GM23338 (cell line): ENCODE measurements around the gene SCIMP. TPM values are rescaled to one million over a fixed set of nuclear protein-coding genes. Genes with fewer than 3 reads are reported as not detected.

Experiments used
- ATAC-seq: fragments of 200-7000 bp; cut with Tn5 transposase; 3 replicates; pipeline ENCODE4 v1.9.1; 2020
- DNase-seq: peaks from one replicate; pipeline ENCODE4 v3.0.0-alpha.2; 2015; ENCODE audit warnings: low spot score
- H2AFZ ChIP-seq: fragments of 200-600 bp; sonication (generic); 2 replicates; pipeline ENCODE4 v1.8.0; 2016; ENCODE audit warnings: antibody characterized with exemption, mild to moderate bottlenecking, moderate library complexity
- H3F3A ChIP-seq: fragments of 200-600 bp; sonication (generic); replicated peaks from 2 replicates; pipeline ENCODE4 v1.8.0; 2017; ENCODE audit warnings: antibody characterized with exemption, mixed run types, low read depth
- H3K27ac ChIP-seq: fragments of 200-600 bp; sonication (generic); 2 replicates; pipeline ENCODE4 v1.6.1; 2016; ENCODE audit warnings: low read depth
- H3K27me3 ChIP-seq: fragments of 200-600 bp; sonication (generic); 2 replicates; pipeline ENCODE4 v1.8.0; 2016; ENCODE audit warnings: mild to moderate bottlenecking, mixed run types, moderate library complexity; ENCODE audit not compliant: insufficient read depth
- H3K36me3 ChIP-seq: fragments of 200-600 bp; sonication (generic); 2 replicates; pipeline ENCODE4 v1.8.0; 2016; ENCODE audit warnings: mild to moderate bottlenecking; ENCODE audit not compliant: insufficient read depth
- H3K4me1 ChIP-seq: fragments of 200-600 bp; sonication (generic); 2 replicates; pipeline ENCODE4 v1.8.0; 2016; ENCODE audit warnings: mild to moderate bottlenecking, moderate library complexity; ENCODE audit not compliant: insufficient read depth
- H3K4me2 ChIP-seq: fragments of 200-600 bp; sonication (generic); 2 replicates; pipeline ENCODE4 v1.7.1; 2017; ENCODE audit warnings: mixed run types
- H3K4me3 ChIP-seq: fragments of 200-600 bp; sonication (generic); 2 replicates; pipeline ENCODE4 v1.6.1; 2016; ENCODE audit warnings: mixed run types
- H3K79me2 ChIP-seq: fragments of 200-600 bp; sonication (generic); replicated peaks from 2 replicates; pipeline ENCODE4 v1.8.0; 2017; ENCODE audit warnings: mild to moderate bottlenecking; ENCODE audit not compliant: insufficient read depth
- H3K9me2 ChIP-seq: fragments of 200-600 bp; sonication (generic); 2 replicates; pipeline ENCODE4 v1.8.0; 2017; ENCODE audit not compliant: insufficient read depth
- H4K20me1 ChIP-seq: fragments of 200-600 bp; sonication (generic); replicated peaks from 2 replicates; pipeline ENCODE4 v1.8.0; 2017; ENCODE audit warnings: mild to moderate bottlenecking; ENCODE audit not compliant: insufficient read depth
- H3K27ac Mint-ChIP-seq: 2 replicates; pipeline ENCODE4 v1.8.0; 2020; ENCODE audit warnings: inconsistent platforms, mild to moderate bottlenecking, moderate library complexity, mixed read lengths
- H3K27me3 Mint-ChIP-seq: 3 replicates; pipeline ENCODE4 v1.8.0; 2022; ENCODE audit warnings: low read depth, mild to moderate bottlenecking, moderate library complexity, mixed read lengths, inconsistent platforms; ENCODE audit not compliant: insufficient read depth, poor library complexity
- H3K36me3 Mint-ChIP-seq: 3 replicates; pipeline ENCODE4 v1.8.0; 2021; ENCODE audit warnings: low read depth, mild to moderate bottlenecking, inconsistent platforms, moderate library complexity, mixed read lengths
- H3K4me1 Mint-ChIP-seq: 3 replicates; pipeline ENCODE4 v1.8.0; 2020; ENCODE audit warnings: mild to moderate bottlenecking, inconsistent platforms, mixed read lengths
- H3K4me3 Mint-ChIP-seq: 3 replicates; pipeline ENCODE4 v1.8.0; 2021; ENCODE audit warnings: moderate library complexity, mild to moderate bottlenecking, inconsistent platforms, mixed read lengths
- H3K9me3 Mint-ChIP-seq: 3 replicates; pipeline ENCODE4 v1.8.0; 2020; ENCODE audit warnings: moderate library complexity, mild to moderate bottlenecking, inconsistent platforms, mixed read lengths
- CREB1 ChIP-seq: fragments of 250-450 bp; sonication (Bioruptor Pico); IDR thresholded peaks from 2 replicates; pipeline ENCODE4 v1.5.0; 2020; ENCODE audit warnings: low read depth, mild to moderate bottlenecking, moderate library complexity
- CTCF ChIP-seq, 2 experiments: fragments of 200-600 bp in 1 of 2; sonication (generic) in 1 of 2; conservative IDR thresholded peaks; 2 replicates each; pipeline versions ENCODE4 v1.5.1 to v1.6.1; 2016 to 2017; ENCODE audit warnings: antibody characterized with exemption in 2 of 2, low read depth in 2 of 2, mild to moderate bottlenecking in 2 of 2, moderate library complexity in 1 of 2
- ETS1 ChIP-seq: IDR thresholded peaks from 2 replicates; pipeline ENCODE4 v1.6.1; 2016; ENCODE audit warnings: antibody characterized with exemption
- EZH2 ChIP-seq: fragments of 200-600 bp; sonication (generic); IDR thresholded peaks from one replicate; pipeline ENCODE4 v1.8.0; 2017; ENCODE audit warnings: antibody characterized with exemption, mild to moderate bottlenecking, low read depth; ENCODE audit not compliant: unreplicated experiment
- EZH2phosphoT487 ChIP-seq: fragments of 200-600 bp; sonication (generic); IDR thresholded peaks from one replicate; pipeline ENCODE4 v1.8.1; 2018; ENCODE audit warnings: antibody characterized with exemption; ENCODE audit not compliant: unreplicated experiment
- JUNB ChIP-seq: IDR thresholded peaks from one replicate; pipeline ENCODE4 v1.6.1; 2016; ENCODE audit warnings: antibody characterized with exemption; ENCODE audit not compliant: unreplicated experiment
- NANOG ChIP-seq: IDR thresholded peaks from 2 replicates; pipeline ENCODE4 v1.6.1; 2016; ENCODE audit warnings: antibody characterized with exemption, borderline replicate concordance
- POLR2AphosphoS5 ChIP-seq: IDR thresholded peaks from 2 replicates; pipeline ENCODE4 v1.6.1; 2016; ENCODE audit warnings: antibody characterized with exemption, low read depth
- REST ChIP-seq: IDR thresholded peaks from one replicate; pipeline ENCODE4 v1.6.1; 2018; ENCODE audit warnings: antibody characterized with exemption; ENCODE audit not compliant: unreplicated experiment
- STAT1 ChIP-seq: IDR thresholded peaks from one replicate; pipeline ENCODE4 v1.6.1; 2016; ENCODE audit warnings: antibody characterized with exemption; ENCODE audit not compliant: unreplicated experiment
- ZNF114 ChIP-seq: fragments of 250-450 bp; sonication (Bioruptor Pico); IDR thresholded peaks from 2 replicates; pipeline ENCODE4 v1.5.0; 2020; ENCODE audit warnings: mild to moderate bottlenecking, moderate library complexity
- ZNF331 ChIP-seq: fragments of 250-450 bp; sonication (Bioruptor Pico); IDR thresholded peaks from 2 replicates; pipeline ENCODE4 v1.5.0; 2020; ENCODE audit warnings: low read depth, mild to moderate bottlenecking, moderate library complexity
- ZNF462 ChIP-seq: fragments of 250-450 bp; sonication (Bioruptor Pico); IDR thresholded peaks from 2 replicates; pipeline ENCODE4 v1.5.0; 2020; ENCODE audit warnings: mild to moderate bottlenecking, moderate library complexity
- polyA plus RNA-seq: library from polyadenylated mRNA; unstranded; fragments of >200 nt; fragmentation: Nextera tagmentation; extraction: Ambion mirVana; gene quantifications from 2 replicates; pipeline ENCODE4 v1.2.1, GENCODE V29; 2016
- total RNA-seq: library from RNA; depleted of rRNA; stranded (reverse); fragments of >200 nt; shearing (Covaris generic); gene quantifications from 2 replicates; pipeline ENCODE4 v1.2.3, GENCODE V29; 2014

Gene SCIMP
- total and polyA plus RNA-seq, 2 experiments from 2014 or later: 0.36 TPM; not detected in 1

- no peak overlapping the region for H3K27ac ChIP-seq
- no peaks in the 10 kb centered on the region for H3K79me2 ChIP-seq
- Mint-ChIP-seq H3K36me3 (no peaks in the 10 kb centered on the region), H3K27ac (no peak overlapping the region), H3K9me3 (no peaks in the 10 kb centered on the region), H3K4me3 (no peak overlapping the region), H3K4me1 (peaks cover 11% of the 10 kb centered on the region), H3K27me3 (peaks cover 8% of the 10 kb centered on the region)
- no peaks in the 10 kb centered on the region for H4K20me1 ChIP-seq
- peaks cover 4% of the 10 kb centered on the region; the same call in 1 of the 2 replicates for H3K4me1 ChIP-seq
- DNase-seq: no peak
- no peaks in the 10 kb centered on the region for H3K9me2 ChIP-seq
- no peak overlapping the region for H3K4me3 ChIP-seq
- H3F3A ChIP-seq: no peaks in the 10 kb centered on the region
- no peak overlapping the region for H3K4me2 ChIP-seq
- ATAC-seq: no peak
- peak overlapping the region; percentile 92 for H2AFZ ChIP-seq
- H3K36me3 ChIP-seq: no peaks in the 10 kb centered on the region
- TF ChIP-seq EZH2phosphoT487 (no peak), NANOG (no peak), ZNF331 (CRISPR knock-in tag) (no peak), ZNF462 (CRISPR knock-in tag) (no peak), ETS1 (no peak), CTCF (conservative IDR thresholded peaks at IDR 0.05; ENCODE audit: low read depth in 2 of 2) (no peak), EZH2 (no peak), ZNF114 (CRISPR knock-in tag) (no peak), POLR2AphosphoS5 (no peak), REST (no peak), CREB1 (no peak), JUNB (no peak), STAT1 (no peak)
- H3K27me3 ChIP-seq: no peaks in the 10 kb centered on the region
Observed at GRCh38 chr17:5254414-5254813, 19.8 kb upstream of the SCIMP start.
